Measurements from ENCODE around the gene HTT-AS.

Gene HTT-AS

GRCh38 chr4:3029464-3029863, 44.9 kb downstream of the HTT-AS start:
- DNase-seq (ENCODE audit: low spot score), result no peak

GRCh38 chr4:3026540-3026939, 47.8 kb downstream of the HTT-AS start:
- no peak for DNase-seq (ENCODE audit: low spot score)

- no peak for DNase-seq (ENCODE audit: low spot score)
Observed at GRCh38 chr4:3025881-3026280, 48.5 kb downstream of the HTT-AS start.

GRCh38 chr4:3022651-3023050, 51.7 kb downstream of the HTT-AS start:
- no peak for DNase-seq (ENCODE audit: low spot score)

GRCh38 chr4:3022112-3022511, 52.2 kb downstream of the HTT-AS start:
- DNase-seq (ENCODE audit: low spot score), result no peak

- no peak for DNase-seq (ENCODE audit: low spot score)
Observed at GRCh38 chr4:3021627-3022026, 52.7 kb downstream of the HTT-AS start.

GRCh38 chr4:3021127-3021526, 53.2 kb downstream of the HTT-AS start:
- DNase-seq (ENCODE audit: low spot score), result no peak

- DNase-seq (ENCODE audit: low spot score), result no peak
Observed at GRCh38 chr4:3019145-3019846, 55.0 kb downstream of the HTT-AS start.

GRCh38 chr4:3017504-3017903, 56.8 kb downstream of the HTT-AS start:
- no peak for DNase-seq (ENCODE audit: low spot score)

GRCh38 chr4:3016961-3017360, 57.4 kb downstream of the HTT-AS start:
- no peak for DNase-seq (ENCODE audit: low spot score)

- no peak for DNase-seq (ENCODE audit: low spot score)
Observed at GRCh38 chr4:3013839-3014350, 60.4 kb downstream of the HTT-AS start.

Measured in hepatic stellate cell (primary cell).